Fibroblast of lung (primary cell): ENCODE results near the gene NFAT5.

Experiments
- EZH2 ChIP-seq: IDR thresholded peaks from 2 replicates; pipeline ENCODE4 v1.5.1; 2012; ENCODE audit warnings: low read length, control low read depth, mild to moderate bottlenecking; ENCODE audit errors: missing control alignments
- TF ChIP-seq, protein P1 (sequence below), 2 donors: IDR thresholded peaks in 1 of 2; conservative IDR thresholded peaks in 1 of 2; 1 replicate in 1 of 2; 2 replicates in 1 of 2; pipeline ENCODE4 v1.5.1; 2011 to 2012; ENCODE audit warnings: low read length in 2 of 2, control low read depth in 1 of 2, inconsistent platforms in 1 of 2, low read depth in 1 of 2, mild to moderate bottlenecking in 1 of 2

DNA sequence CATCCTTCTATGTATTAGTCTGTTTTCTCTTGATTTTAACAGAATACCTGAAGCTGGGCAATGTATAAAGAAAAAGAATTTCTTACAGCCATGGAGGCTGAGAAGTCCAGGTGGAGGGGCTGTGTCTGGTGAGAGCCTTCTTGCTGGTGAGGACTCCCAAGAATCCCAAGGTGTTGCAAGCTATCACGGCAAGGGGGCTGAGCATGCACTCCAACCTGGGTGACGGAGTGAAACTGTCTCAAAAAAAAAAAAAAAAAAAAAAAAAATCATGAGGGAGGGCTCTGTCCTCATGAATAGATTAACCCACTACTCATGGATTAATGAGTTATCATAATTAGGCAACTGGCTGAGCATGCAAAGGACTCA lies 141.2 kb downstream of the NFAT5 start:
- TF ChIP-seq, protein P1, sequence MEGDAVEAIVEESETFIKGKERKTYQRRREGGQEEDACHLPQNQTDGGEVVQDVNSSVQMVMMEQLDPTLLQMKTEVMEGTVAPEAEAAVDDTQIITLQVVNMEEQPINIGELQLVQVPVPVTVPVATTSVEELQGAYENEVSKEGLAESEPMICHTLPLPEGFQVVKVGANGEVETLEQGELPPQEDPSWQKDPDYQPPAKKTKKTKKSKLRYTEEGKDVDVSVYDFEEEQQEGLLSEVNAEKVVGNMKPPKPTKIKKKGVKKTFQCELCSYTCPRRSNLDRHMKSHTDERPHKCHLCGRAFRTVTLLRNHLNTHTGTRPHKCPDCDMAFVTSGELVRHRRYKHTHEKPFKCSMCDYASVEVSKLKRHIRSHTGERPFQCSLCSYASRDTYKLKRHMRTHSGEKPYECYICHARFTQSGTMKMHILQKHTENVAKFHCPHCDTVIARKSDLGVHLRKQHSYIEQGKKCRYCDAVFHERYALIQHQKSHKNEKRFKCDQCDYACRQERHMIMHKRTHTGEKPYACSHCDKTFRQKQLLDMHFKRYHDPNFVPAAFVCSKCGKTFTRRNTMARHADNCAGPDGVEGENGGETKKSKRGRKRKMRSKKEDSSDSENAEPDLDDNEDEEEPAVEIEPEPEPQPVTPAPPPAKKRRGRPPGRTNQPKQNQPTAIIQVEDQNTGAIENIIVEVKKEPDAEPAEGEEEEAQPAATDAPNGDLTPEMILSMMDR (conservative IDR thresholded peaks at IDR 0.05 in 1 of 2, IDR thresholded peaks at IDR 0.05 in 1 of 2; ENCODE audit: low read depth in 1 of 2, low read length in 2 of 2), result no peak
- TF ChIP-seq EZH2, result no peak
